Superior temporal gyrus (tissue), 1 donor: ENCODE data around the gene SNX9.
"Not testable (repeated sequence)": the region's sequence is repeated elsewhere in the genome, so short reads cannot be mapped to it uniquely, and the experiment has no call there.

Experiments
- DNase-seq: peaks from one replicate; pipeline ENCODE4 v3.0.0-alpha.2; 2016; ENCODE audit errors: extremely low spot score

Gene SNX9

GRCh38 chr6:157885211-157885788 is 62.3 kb downstream of the SNX9 start:
- DNase-seq: no peak

GRCh38 chr6:157885876-157886275 is 62.8 kb downstream of the SNX9 start:
- no peak for DNase-seq

GRCh38 chr6:157887892-157888291 is 64.8 kb downstream of the SNX9 start:
- no peak for DNase-seq

- no peak for DNase-seq
Observed at GRCh38 chr6:157891544-157892362, 68.7 kb downstream of the SNX9 start.

GRCh38 chr6:157892363-157892877 is 69.4 kb downstream of the SNX9 start:
- DNase-seq: no peak

GRCh38 chr6:157893238-157893637 is 70.2 kb downstream of the SNX9 start:
- DNase-seq: no peak

- no peak for DNase-seq
Observed at GRCh38 chr6:157895585-157895984, 72.5 kb downstream of the SNX9 start.

GRCh38 chr6:157896932-157897331 is 73.9 kb downstream of the SNX9 start:
- no peak for DNase-seq

GRCh38 chr6:157898169-157898568 is 75.1 kb downstream of the SNX9 start:
- DNase-seq: peak; percentile 86

GRCh38 chr6:157898640-157899039 is 75.6 kb downstream of the SNX9 start:
- DNase-seq: no peak

- not testable (repeated sequence) for DNase-seq
Observed at GRCh38 chr6:157900262-157900661, 77.2 kb downstream of the SNX9 start.

GRCh38 chr6:157900751-157901150 is 77.7 kb downstream of the SNX9 start:
- not testable (repeated sequence) for DNase-seq

- DNase-seq: no peak
Observed at GRCh38 chr6:157904999-157905398, 82.0 kb downstream of the SNX9 start.

- DNase-seq: no peak
Observed at GRCh38 chr6:157905590-157906342, 82.7 kb downstream of the SNX9 start.

- DNase-seq: no peak
Observed at GRCh38 chr6:157906537-157907061, 83.6 kb downstream of the SNX9 start.

GRCh38 chr6:157907651-157908050 is 84.6 kb downstream of the SNX9 start:
- no peak for DNase-seq

GRCh38 chr6:157908369-157909281 is 85.6 kb downstream of the SNX9 start:
- DNase-seq: no peak

GRCh38 chr6:157909282-157909664 is 86.2 kb downstream of the SNX9 start:
- no peak for DNase-seq

GRCh38 chr6:157911278-157911677 is 88.2 kb downstream of the SNX9 start:
- peak; percentile 45 for DNase-seq

- DNase-seq: no peak
Observed at GRCh38 chr6:157911786-157912185, 88.7 kb downstream of the SNX9 start.

- DNase-seq: peak; percentile 90
Observed at GRCh38 chr6:157912326-157912725, 89.3 kb downstream of the SNX9 start.
